HL-60 (cell line): ENCODE data around the gene WDR37.

Experiments used
- DNase-seq, 2 experiments: peaks; one replicate each; pipeline ENCODE4 v3.0.0-alpha.2; 2010 to 2020; ENCODE audit warnings: low read depth in 1 of 2, low spot score in 1 of 2
- H3K27ac ChIP-seq: fragments of 250-450 bp; sonication (Bioruptor Pico); replicated peaks from 2 replicates; pipeline ENCODE4 v1.5.1; 2020; ENCODE audit warnings: mild to moderate bottlenecking, moderate library complexity
- H3K27me3 ChIP-seq: fragments of 250-450 bp; sonication (Bioruptor Pico); 2 replicates; pipeline ENCODE4 v1.5.1; 2021; ENCODE audit warnings: mild to moderate bottlenecking, moderate library complexity; ENCODE audit not compliant: insufficient read depth, poor library complexity, severe bottlenecking
- H3K4me3 ChIP-seq: replicated peaks from 2 replicates; pipeline ENCODE4 v1.5.1; 2011; ENCODE audit warnings: mild to moderate bottlenecking, control low read depth, low read length; ENCODE audit not compliant: insufficient read depth
- GABPA ChIP-seq: IDR thresholded peaks from 2 replicates; pipeline ENCODE4 v1.6.1; 2012; ENCODE audit warnings: low read depth
- POLR2AphosphoS5 ChIP-seq: IDR thresholded peaks from 2 replicates; pipeline ENCODE4 v1.6.1; 2012; ENCODE audit warnings: low read depth
- SPI1 ChIP-seq: IDR thresholded peaks from 2 replicates; pipeline ENCODE4 v1.6.1; 2012; ENCODE audit warnings: low read depth, mild to moderate bottlenecking, borderline replicate concordance
- TF ChIP-seq, protein P1 (sequence below): IDR thresholded peaks from one replicate; pipeline ENCODE4 v1.5.1; 2011; ENCODE audit warnings: low read length, control low read depth, inconsistent platforms; ENCODE audit not compliant: insufficient read depth
- TF ChIP-seq, protein P2 (sequence below): IDR thresholded peaks from 2 replicates; pipeline ENCODE4 v1.6.1; 2012; ENCODE audit warnings: low read depth; ENCODE audit not compliant: insufficient replicate concordance

WDR37 gene

DNA sequence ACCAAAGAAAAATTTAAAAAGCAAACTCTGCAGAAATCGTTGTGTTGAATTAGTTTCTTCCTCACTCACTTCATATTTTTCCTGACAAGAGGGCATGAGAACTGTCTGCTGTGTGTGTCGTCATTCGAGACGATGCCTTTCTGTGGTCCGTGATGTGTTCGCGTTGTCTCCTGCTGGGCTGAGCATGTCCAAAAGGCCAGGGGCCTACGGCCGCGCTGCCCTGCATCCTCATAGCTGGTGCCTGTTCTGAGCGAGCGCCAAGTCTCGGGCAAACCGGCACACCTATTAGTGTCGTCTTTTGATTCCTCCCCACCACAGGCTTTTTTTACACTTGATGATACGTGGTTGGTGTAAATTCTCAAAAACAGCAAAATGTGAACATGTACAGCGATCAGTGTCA lies 27.4 kb downstream of the WDR37 start:
- TF ChIP-seq, protein P1, sequence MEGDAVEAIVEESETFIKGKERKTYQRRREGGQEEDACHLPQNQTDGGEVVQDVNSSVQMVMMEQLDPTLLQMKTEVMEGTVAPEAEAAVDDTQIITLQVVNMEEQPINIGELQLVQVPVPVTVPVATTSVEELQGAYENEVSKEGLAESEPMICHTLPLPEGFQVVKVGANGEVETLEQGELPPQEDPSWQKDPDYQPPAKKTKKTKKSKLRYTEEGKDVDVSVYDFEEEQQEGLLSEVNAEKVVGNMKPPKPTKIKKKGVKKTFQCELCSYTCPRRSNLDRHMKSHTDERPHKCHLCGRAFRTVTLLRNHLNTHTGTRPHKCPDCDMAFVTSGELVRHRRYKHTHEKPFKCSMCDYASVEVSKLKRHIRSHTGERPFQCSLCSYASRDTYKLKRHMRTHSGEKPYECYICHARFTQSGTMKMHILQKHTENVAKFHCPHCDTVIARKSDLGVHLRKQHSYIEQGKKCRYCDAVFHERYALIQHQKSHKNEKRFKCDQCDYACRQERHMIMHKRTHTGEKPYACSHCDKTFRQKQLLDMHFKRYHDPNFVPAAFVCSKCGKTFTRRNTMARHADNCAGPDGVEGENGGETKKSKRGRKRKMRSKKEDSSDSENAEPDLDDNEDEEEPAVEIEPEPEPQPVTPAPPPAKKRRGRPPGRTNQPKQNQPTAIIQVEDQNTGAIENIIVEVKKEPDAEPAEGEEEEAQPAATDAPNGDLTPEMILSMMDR: no peak
- TF ChIP-seq GABPA (no peak), SPI1 (no peak), POLR2AphosphoS5 (no peak)
- TF ChIP-seq, protein P2, sequence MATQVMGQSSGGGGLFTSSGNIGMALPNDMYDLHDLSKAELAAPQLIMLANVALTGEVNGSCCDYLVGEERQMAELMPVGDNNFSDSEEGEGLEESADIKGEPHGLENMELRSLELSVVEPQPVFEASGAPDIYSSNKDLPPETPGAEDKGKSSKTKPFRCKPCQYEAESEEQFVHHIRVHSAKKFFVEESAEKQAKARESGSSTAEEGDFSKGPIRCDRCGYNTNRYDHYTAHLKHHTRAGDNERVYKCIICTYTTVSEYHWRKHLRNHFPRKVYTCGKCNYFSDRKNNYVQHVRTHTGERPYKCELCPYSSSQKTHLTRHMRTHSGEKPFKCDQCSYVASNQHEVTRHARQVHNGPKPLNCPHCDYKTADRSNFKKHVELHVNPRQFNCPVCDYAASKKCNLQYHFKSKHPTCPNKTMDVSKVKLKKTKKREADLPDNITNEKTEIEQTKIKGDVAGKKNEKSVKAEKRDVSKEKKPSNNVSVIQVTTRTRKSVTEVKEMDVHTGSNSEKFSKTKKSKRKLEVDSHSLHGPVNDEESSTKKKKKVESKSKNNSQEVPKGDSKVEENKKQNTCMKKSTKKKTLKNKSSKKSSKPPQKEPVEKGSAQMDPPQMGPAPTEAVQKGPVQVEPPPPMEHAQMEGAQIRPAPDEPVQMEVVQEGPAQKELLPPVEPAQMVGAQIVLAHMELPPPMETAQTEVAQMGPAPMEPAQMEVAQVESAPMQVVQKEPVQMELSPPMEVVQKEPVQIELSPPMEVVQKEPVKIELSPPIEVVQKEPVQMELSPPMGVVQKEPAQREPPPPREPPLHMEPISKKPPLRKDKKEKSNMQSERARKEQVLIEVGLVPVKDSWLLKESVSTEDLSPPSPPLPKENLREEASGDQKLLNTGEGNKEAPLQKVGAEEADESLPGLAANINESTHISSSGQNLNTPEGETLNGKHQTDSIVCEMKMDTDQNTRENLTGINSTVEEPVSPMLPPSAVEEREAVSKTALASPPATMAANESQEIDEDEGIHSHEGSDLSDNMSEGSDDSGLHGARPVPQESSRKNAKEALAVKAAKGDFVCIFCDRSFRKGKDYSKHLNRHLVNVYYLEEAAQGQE: no peak
- Histone ChIP-seq H3K27ac (no peak overlapping the region), H3K27me3 (no peaks in the 10 kb centered on the region), H3K4me3 (no peak overlapping the region)
- DNase-seq: no peak

DNA sequence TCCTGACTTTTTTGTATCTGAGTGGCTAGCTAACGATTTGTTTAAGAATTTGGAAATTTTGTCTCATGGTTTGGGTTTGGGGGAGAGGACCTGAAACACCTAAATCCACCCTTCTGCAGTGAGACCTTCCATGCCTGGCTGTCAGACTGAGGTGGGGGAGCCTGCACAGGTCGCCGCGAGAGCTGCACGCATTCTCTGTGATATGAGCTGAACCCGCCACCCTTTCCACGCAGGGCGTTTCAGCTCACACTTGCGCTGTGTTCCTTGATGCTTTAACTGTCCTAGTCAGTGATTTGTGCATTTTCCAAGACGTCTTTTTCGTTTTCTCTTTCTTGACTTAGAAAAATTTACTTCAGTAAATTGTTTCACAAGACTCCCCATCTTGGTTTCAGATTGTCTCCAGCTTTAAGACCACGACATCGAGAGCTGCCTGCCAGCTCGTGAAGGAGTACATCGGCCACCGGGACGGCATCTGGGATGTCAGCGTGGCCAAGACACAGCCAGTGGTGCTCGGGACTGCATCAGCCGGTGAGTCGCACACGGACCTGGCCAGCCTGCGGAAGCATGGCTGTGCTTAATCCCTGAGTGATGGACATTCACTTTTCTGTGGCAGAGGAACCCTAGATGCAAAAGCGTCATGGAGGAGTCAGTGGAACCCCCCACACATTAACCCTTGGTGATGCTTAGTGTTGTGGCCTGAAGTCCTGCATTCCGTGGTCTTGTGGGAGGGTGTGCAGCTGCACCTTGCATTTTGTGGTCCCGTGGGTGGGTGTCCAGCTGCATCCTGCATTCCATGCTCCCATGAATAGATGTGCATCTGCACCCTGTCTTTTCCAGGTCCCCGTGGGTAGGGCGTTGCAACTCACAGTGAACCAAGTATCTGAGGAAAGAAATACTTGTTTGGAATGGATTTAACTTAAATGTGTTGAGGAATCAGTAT lies 28.1 kb downstream of the WDR37 start:
- TF ChIP-seq POLR2AphosphoS5 (no peak), GABPA (no peak), SPI1 (no peak)
- TF ChIP-seq, protein P2: no peak
- TF ChIP-seq, protein P1: no peak
- no peak for DNase-seq
- H3K27ac ChIP-seq: no peak overlapping the region
- no peaks in the 10 kb centered on the region for H3K27me3 ChIP-seq
- H3K4me3 ChIP-seq: no peak overlapping the region

DNA sequence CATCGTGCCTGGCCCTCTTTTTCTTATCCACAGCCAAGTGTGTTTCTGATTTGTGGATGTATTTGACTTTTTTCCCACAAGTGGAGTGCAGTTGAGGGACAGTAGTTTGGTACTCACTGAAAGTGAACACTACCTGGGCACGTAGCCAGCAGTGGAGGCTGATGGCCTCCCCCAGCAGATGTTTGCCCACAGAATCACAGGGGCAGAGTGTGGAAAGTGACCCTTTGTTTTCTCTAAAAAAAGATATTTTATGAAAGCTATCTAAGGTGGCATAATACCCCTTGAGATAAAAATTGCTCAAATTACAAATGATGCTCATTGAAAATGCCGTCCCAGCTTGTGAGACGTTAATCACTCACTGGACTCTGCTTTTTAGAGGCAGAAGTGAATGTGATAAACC lies 29.1 kb downstream of the WDR37 start:
- no peak for DNase-seq
- H3K4me3 ChIP-seq: no peak overlapping the region
- TF ChIP-seq, protein P1: no peak
- TF ChIP-seq SPI1: no peak
- TF ChIP-seq POLR2AphosphoS5: no peak
- TF ChIP-seq, protein P2: no peak
- no peak for TF ChIP-seq GABPA
- no peak overlapping the region for H3K27ac ChIP-seq
- no peaks in the 10 kb centered on the region for H3K27me3 ChIP-seq
